Loucy (cell line): ENCODE results near the gene SERP2.

ENCODE experiments used
- H2AFZ ChIP-seq: fragments of 200-600 bp; sonication (generic); 2 replicates; pipeline ENCODE4 v1.6.0; 2016; ENCODE audit warnings: antibody characterized with exemption, mild to moderate bottlenecking, low read length, moderate library complexity
- H3F3A ChIP-seq: fragments of 200-600 bp; 2 replicates; pipeline ENCODE4 v1.6.0; 2016; ENCODE audit warnings: antibody characterized with exemption, low read depth, mild to moderate bottlenecking
- H3K27me3 ChIP-seq: fragments of 200-600 bp; sonication (generic); 2 replicates; pipeline ENCODE4 v1.6.1; 2014; ENCODE audit warnings: low read length, mild to moderate bottlenecking; ENCODE audit not compliant: insufficient read depth, poor library complexity, severe bottlenecking
- H3K36me3 ChIP-seq: fragments of 200-600 bp; sonication (generic); 2 replicates; pipeline ENCODE4 v1.6.1; 2016; ENCODE audit warnings: low read length; ENCODE audit not compliant: insufficient read depth
- H3K4me1 ChIP-seq: fragments of 200-600 bp; sonication (generic); 2 replicates; pipeline ENCODE4 v1.5.1; 2014; ENCODE audit warnings: low read length, mild to moderate bottlenecking; ENCODE audit not compliant: insufficient read depth, poor library complexity, severe bottlenecking
- H3K4me2 ChIP-seq: fragments of 200-600 bp; sonication (generic); 2 replicates; pipeline ENCODE4 v1.6.0; 2014; ENCODE audit warnings: antibody characterized with exemption, low read length, low read depth, mild to moderate bottlenecking; ENCODE audit not compliant: poor library complexity, severe bottlenecking
- H3K4me3 ChIP-seq: fragments of 200-600 bp; sonication (generic); 2 replicates; pipeline ENCODE4 v1.5.1; 2014; ENCODE audit warnings: low read length, mild to moderate bottlenecking, mixed read lengths; ENCODE audit not compliant: poor library complexity, severe bottlenecking
- H3K79me2 ChIP-seq: fragments of 200-600 bp; sonication (generic); 2 replicates; pipeline ENCODE4 v1.6.1; 2014; ENCODE audit warnings: low read length; ENCODE audit not compliant: insufficient read depth
- H3K9ac ChIP-seq: fragments of 200-600 bp; sonication (generic); 2 replicates; pipeline ENCODE4 v1.6.0; 2014; ENCODE audit warnings: mild to moderate bottlenecking, low read depth, low read length, moderate library complexity; ENCODE audit not compliant: poor library complexity, severe bottlenecking
- H3K9me2 ChIP-seq: fragments of 200-600 bp; sonication (generic); replicated peaks from 2 replicates; pipeline ENCODE4 v1.6.1; 2016; ENCODE audit warnings: low read depth, low read length, mixed read lengths
- H3K9me3 ChIP-seq: fragments of 200-600 bp; sonication (generic); 2 replicates; pipeline ENCODE4 v1.6.1; 2014; ENCODE audit warnings: mild to moderate bottlenecking, antibody characterized with exemption, low read length, low read depth; ENCODE audit not compliant: insufficient read depth
- H4K20me1 ChIP-seq: fragments of 200-600 bp; sonication (generic); 2 replicates; pipeline ENCODE4 v1.6.0; 2014; ENCODE audit warnings: antibody characterized with exemption, low read length, mild to moderate bottlenecking; ENCODE audit not compliant: insufficient read depth, poor library complexity, severe bottlenecking
- EZH2phosphoT487 ChIP-seq: fragments of 200-600 bp; IDR thresholded peaks from 2 replicates; pipeline ENCODE4 v1.6.1; 2018; ENCODE audit warnings: antibody characterized with exemption, mild to moderate bottlenecking, moderate library complexity, borderline replicate concordance
- TF ChIP-seq, protein P1 (sequence below): fragments of 200-600 bp; sonication (generic); conservative IDR thresholded peaks from 2 replicates; pipeline ENCODE4 v1.5.1; 2014; ENCODE audit warnings: mild to moderate bottlenecking, antibody characterized with exemption, low read length

Gene SERP2

DNA sequence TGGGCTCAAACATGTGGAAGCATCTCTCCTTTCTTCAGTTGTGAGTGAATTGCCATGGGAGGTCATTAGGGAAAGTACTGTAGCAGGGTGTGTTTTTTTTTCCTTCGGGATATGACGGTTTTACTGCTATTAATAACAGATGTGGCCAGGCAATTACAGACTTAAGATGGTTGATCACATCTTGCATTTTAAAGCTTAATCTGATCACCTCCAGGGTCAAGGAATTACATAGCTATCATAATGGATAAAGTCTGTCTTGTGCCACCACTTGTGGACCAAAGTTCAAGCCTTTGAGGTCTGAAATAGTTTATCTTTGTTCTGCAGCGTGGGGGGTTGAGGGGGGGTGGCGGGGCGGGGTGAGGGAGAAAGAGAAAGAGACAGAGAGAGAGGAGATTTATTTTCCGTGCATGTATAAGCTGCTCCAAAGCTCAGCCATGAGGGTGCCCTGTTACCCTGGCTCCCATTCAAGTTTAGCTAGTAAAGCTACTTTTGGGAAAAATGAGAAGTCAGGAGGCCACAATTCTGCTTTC, 5.5 kb upstream of the SERP2 start:
- Histone ChIP-seq H3K9me2 (no peaks in the 10 kb centered on the region), H3K9me3 (no peaks in the 10 kb centered on the region), H3K9ac (no peak overlapping the region), H3K4me1 (peaks cover 21% of the 10 kb centered on the region), H3K79me2 (no peaks in the 10 kb centered on the region), H3K4me2 (no peak overlapping the region), H3K36me3 (no peaks in the 10 kb centered on the region), H3K27me3 (no peaks in the 10 kb centered on the region), H3F3A (no peaks in the 10 kb centered on the region), H4K20me1 (no peaks in the 10 kb centered on the region), H3K4me3 (no peak overlapping the region), H2AFZ (no peak overlapping the region)
- TF ChIP-seq EZH2phosphoT487 = no peak
- TF ChIP-seq, protein P1, sequence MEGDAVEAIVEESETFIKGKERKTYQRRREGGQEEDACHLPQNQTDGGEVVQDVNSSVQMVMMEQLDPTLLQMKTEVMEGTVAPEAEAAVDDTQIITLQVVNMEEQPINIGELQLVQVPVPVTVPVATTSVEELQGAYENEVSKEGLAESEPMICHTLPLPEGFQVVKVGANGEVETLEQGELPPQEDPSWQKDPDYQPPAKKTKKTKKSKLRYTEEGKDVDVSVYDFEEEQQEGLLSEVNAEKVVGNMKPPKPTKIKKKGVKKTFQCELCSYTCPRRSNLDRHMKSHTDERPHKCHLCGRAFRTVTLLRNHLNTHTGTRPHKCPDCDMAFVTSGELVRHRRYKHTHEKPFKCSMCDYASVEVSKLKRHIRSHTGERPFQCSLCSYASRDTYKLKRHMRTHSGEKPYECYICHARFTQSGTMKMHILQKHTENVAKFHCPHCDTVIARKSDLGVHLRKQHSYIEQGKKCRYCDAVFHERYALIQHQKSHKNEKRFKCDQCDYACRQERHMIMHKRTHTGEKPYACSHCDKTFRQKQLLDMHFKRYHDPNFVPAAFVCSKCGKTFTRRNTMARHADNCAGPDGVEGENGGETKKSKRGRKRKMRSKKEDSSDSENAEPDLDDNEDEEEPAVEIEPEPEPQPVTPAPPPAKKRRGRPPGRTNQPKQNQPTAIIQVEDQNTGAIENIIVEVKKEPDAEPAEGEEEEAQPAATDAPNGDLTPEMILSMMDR = no peak

DNA sequence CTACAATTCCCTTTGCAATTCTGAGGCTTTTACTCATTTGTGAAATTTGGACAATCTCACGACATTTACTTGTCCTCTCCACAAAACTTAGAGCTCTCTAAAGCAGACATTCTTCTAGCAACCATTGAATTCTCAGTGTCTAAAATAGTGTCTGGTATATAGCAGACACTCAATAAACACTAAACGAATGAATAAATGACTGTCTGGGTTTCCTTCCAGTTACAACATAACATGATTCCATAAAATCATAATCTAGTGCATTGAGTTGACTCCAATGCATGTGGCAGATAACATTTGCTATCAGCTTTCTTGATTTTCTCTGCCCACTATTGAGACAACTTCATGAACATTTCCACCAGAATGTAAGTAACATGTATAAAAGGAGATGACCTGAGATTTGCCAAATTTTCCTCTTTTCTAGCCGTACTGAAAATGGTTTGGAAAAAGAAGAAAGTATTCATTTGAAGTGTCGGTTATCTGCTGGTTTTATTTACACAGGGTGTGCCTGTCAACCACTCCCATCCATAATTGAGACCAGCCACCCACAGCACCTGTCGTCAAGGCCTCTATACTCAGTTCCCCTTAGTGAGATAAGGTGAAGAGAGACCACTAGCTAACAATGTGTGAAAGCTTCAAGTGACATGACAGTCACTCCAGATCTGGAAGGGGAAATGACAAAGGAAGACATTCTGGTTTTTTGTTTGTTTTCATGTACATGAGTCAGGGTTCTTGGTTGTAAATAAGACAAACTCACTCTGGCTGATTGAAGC, 4.8 kb upstream of the SERP2 start:
- Histone ChIP-seq H3K27me3 (no peaks in the 10 kb centered on the region), H2AFZ (no peak overlapping the region), H3K9me3 (no peaks in the 10 kb centered on the region), H3F3A (no peaks in the 10 kb centered on the region), H3K36me3 (no peaks in the 10 kb centered on the region), H3K9ac (no peak overlapping the region), H3K4me2 (no peak overlapping the region), H3K4me3 (no peak overlapping the region), H3K4me1 (peaks cover 15% of the 10 kb centered on the region), H4K20me1 (no peaks in the 10 kb centered on the region), H3K9me2 (no peaks in the 10 kb centered on the region), H3K79me2 (no peaks in the 10 kb centered on the region)
- no peak for TF ChIP-seq EZH2phosphoT487
- TF ChIP-seq, protein P1 = no peak

DNA sequence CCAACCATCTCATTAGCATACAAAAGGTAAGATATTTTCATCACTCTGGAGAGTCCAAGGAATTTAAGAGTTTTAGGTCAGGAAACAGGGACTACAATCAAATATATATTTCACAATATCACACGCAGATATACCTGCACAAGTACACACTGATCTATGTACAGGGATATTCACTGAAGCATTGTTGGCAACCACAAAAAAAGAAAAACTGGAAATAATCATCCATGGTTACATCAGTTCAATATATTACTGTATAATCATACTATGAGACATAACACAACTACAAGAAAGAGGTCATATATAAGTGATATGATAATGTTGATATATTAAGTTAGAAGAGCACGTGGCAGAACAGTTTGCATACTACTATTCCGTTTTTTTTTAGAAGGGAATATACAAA, 2.2 kb upstream of the SERP2 start:
- Histone ChIP-seq H2AFZ (no peak overlapping the region), H4K20me1 (no peaks in the 10 kb centered on the region), H3K9me2 (no peaks in the 10 kb centered on the region), H3K9me3 (no peaks in the 10 kb centered on the region), H3F3A (no peaks in the 10 kb centered on the region), H3K36me3 (no peaks in the 10 kb centered on the region), H3K79me2 (no peaks in the 10 kb centered on the region), H3K4me1 (peaks cover 12% of the 10 kb centered on the region), H3K4me3 (no peak overlapping the region), H3K4me2 (no peak overlapping the region), H3K27me3 (no peaks in the 10 kb centered on the region), H3K9ac (no peak overlapping the region)
- TF ChIP-seq, protein P1 = no peak
- no peak for TF ChIP-seq EZH2phosphoT487
